D721Med (cell line): ENCODE results near the gene PCDHB7.
"Not testable (repeated sequence)": the region's sequence is repeated elsewhere in the genome, so short reads cannot be mapped to it uniquely, and the experiment has no call there.

Experiments used
- DNase-seq: peaks from one replicate; pipeline ENCODE4 v3.0.0; 2011; ENCODE audit warnings: low spot score; ENCODE audit not compliant: insufficient read length
- FAIRE-seq: peaks from 2 replicates; lab custom pipeline; 2011; peaks lifted over from hg19 to GRCh38; lab: Jason Lieb, UNC
- CTCF ChIP-seq: IDR thresholded peaks from 2 replicates; pipeline ENCODE4 v1.5.1; 2012; ENCODE audit warnings: mild to moderate bottlenecking, control low read depth; ENCODE audit not compliant: insufficient read depth; ENCODE audit errors: missing control alignments

The PCDHB7 gene

DNA sequence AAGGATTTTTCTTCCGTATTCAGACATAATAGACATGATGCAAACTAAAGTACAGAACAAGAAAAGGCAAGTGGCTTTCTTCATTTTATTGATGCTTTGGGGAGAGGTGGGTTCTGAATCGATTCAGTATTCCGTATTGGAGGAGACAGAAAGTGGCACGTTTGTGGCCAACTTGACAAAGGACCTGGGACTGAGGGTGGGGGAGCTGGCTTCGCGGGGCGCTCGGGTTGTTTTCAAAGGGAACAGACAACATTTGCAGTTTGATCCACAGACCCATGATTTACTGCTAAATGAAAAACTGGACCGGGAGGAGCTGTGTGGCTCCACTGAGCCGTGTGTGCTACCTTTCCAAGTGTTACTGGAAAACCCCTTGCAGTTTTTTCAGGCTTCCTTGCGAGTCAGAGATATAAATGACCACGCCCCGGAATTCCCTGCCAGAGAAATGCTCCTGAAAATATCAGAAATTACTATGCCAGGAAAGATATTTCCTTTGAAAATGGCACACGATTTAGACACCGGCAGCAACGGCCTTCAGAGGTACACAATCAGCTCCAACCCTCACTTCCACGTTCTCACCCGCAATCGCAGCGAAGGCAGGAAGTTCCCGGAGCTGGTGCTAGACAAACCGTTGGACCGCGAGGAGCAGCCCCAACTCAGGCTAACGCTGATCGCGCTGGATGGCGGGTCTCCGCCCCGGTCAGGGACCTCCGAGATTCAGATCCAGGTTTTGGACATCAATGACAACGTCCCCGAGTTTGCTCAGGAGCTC is 22.0 kb upstream of the PCDHB7 start:
- FAIRE-seq, result no peak
- DNase-seq, result no peak

GRCh38 chr5:141150993-141151325 is 21.5 kb upstream of the PCDHB7 start:
- no peak for DNase-seq
- no peak for FAIRE-seq
- no peak for TF ChIP-seq CTCF

More for the DNA sequence above, 22.0 kb upstream of the PCDHB7 start:
- no peak for TF ChIP-seq CTCF

DNA sequence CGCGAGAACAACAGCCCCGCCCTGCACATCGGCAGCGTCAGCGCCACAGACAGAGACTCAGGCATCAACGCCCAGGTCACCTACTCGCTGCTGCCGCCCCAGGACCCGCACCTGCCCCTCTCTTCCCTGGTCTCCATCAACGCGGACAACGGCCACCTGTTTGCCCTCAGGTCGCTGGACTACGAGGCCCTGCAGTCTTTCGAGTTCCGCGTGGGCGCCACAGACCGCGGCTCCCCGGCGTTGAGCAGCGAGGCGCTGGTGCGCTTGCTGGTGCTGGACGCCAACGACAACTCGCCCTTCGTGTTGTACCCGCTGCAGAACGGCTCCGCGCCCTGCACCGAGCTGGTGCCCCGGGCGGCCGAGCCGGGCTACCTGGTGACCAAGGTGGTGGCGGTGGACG is 20.8 kb upstream of the PCDHB7 start:
- not testable (repeated sequence) for DNase-seq, FAIRE-seq

DNA sequence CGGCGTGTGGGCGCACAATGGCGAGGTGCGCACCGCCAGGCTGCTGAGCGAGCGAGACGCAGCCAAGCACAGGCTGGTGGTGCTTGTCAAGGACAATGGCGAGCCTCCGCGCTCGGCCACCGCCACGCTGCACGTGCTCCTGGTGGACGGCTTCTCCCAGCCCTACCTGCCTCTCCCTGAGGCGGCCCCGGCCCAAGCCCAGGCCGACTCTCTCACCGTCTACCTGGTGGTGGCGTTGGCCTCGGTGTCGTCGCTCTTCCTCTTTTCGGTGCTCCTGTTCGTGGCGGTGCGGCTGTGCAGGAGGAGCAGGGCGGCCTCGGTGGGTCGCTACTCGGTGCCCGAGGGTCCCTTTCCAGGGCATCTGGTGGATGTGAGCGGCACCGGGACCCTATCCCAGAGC is 20.3 kb upstream of the PCDHB7 start:
- FAIRE-seq, DNase-seq: not testable (repeated sequence)

DNA sequence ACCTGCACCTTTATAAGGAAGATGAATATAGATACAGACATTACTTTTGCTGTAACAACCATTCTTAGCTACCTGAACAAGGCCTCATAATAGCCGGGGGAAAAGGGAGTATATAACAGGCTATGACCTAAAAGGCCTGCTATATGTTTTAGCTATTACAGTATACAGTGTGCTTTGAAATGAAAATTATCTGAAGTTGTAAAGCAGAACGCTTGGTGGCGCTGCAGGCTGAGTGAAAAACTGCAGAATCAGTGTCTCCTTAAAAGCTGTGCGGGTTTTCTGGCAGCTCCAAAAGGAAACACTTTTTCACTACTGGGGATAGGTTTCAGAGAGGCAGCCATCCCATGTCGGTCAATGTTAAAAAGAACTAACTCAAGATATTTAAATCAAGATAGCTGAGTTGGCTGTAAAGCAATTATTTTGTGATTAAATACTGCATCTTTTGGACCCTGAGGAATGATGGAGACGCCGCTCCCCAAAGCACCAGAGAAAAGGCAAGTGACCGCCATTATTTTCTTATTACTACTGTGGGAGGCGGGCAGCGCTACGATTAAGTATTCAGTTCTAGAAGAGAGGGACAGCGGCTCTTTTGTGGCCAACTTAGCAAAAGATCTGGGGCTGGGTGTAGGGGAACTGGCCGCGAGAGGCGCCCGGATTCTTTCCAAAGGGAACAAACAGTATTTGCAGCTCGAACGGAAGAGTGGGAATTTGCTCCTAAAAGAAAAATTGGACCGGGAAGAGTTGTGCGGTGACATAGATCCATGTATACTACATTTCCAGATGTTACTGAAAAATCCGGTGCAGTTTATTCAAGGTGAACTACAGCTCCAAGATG is 16.7 kb upstream of the PCDHB7 start:
- no peak for DNase-seq
- peak; percentile 12 for TF ChIP-seq CTCF
- peak; percentile 78 for FAIRE-seq

- FAIRE-seq, DNase-seq: not testable (repeated sequence)
Observed at GRCh38 chr5:141157356-141157755, 15.1 kb upstream of the PCDHB7 start.

DNA sequence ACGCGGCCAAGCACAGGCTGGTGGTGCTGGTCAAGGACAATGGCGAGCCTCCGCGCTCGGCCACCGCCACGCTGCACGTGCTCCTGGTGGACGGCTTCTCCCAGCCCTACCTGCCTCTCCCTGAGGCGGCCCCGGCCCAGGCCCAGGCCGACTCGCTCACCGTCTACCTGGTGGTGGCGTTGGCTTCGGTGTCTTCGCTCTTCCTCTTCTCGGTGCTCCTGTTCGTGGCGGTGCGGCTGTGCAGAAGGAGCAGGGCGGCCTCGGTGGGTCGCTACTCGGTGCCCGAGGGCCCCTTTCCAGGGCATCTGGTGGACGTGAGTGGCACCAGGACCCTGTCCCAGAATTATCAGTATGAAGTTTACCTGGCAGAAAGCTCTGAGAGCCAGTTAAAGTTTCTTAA is 14.5 kb upstream of the PCDHB7 start:
- DNase-seq, FAIRE-seq: not testable (repeated sequence)

GRCh38 chr5:141174291-141175104 is 2.1 kb downstream of the PCDHB7 start:
- not testable (repeated sequence) for DNase-seq, FAIRE-seq

- FAIRE-seq (no peak), DNase-seq (no peak)
- no peak for TF ChIP-seq CTCF
Observed at GRCh38 chr5:141175933-141176332, 3.5 kb downstream of the PCDHB7 start.

- not testable (repeated sequence) for FAIRE-seq
- DNase-seq, result peak; percentile 52
Observed at GRCh38 chr5:141177577-141178191, 5.2 kb downstream of the PCDHB7 start, which contains the start of gene PCDHB8. TSS of gene PCDHB8 (plus strand) at chr5:141177790. CDS start at chr5:141178035, 245 bp downstream.

DNA sequence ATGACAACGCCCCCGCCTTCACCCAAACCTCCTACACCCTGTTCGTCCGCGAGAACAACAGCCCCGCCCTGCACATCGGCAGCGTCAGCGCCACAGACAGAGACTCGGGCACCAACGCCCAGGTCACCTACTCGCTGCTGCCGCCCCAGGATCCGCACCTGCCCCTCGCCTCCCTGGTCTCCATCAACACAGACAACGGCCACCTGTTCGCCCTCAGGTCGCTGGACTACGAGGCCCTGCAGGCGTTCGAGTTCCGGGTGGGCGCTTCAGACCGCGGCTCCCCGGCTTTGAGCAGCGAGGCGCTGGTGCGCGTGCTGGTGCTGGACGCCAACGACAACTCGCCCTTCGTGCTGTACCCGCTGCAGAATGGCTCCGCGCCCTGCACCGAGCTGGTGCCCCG is 6.9 kb downstream of the PCDHB7 start:
- not testable (repeated sequence) for FAIRE-seq, DNase-seq

DNA sequence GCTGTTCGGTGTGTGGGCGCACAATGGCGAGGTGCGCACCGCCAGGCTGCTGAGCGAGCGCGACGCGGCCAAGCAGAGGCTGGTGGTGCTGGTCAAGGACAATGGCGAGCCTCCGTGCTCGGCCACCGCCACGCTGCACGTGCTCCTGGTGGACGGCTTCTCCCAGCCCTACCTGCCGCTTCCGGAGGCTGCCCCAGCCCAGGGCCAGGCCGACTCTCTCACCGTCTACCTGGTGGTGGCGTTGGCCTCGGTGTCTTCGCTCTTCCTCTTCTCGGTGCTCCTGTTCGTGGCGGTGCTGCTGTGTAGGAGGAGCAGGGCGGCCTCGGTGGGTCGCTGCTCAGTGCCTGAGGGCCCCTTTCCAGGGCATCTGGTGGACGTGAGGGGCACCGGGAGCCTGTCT is 7.4 kb downstream of the PCDHB7 start:
- DNase-seq, FAIRE-seq: not testable (repeated sequence)
